Loucy (cell line): ENCODE data around the gene AGTRAP.

Source experiments
- H2AFZ ChIP-seq: fragments of 200-600 bp; sonication (generic); 2 replicates; pipeline ENCODE4 v1.6.0; 2016; ENCODE audit warnings: antibody characterized with exemption, mild to moderate bottlenecking, low read length, moderate library complexity
- H3F3A ChIP-seq: fragments of 200-600 bp; 2 replicates; pipeline ENCODE4 v1.6.0; 2016; ENCODE audit warnings: antibody characterized with exemption, low read depth, mild to moderate bottlenecking
- H3K27me3 ChIP-seq: fragments of 200-600 bp; sonication (generic); 2 replicates; pipeline ENCODE4 v1.6.1; 2014; ENCODE audit warnings: low read length, mild to moderate bottlenecking; ENCODE audit not compliant: insufficient read depth, poor library complexity, severe bottlenecking
- H3K36me3 ChIP-seq: fragments of 200-600 bp; sonication (generic); 2 replicates; pipeline ENCODE4 v1.6.1; 2016; ENCODE audit warnings: low read length; ENCODE audit not compliant: insufficient read depth
- H3K4me1 ChIP-seq: fragments of 200-600 bp; sonication (generic); 2 replicates; pipeline ENCODE4 v1.5.1; 2014; ENCODE audit warnings: low read length, mild to moderate bottlenecking; ENCODE audit not compliant: insufficient read depth, poor library complexity, severe bottlenecking
- H3K4me2 ChIP-seq: fragments of 200-600 bp; sonication (generic); 2 replicates; pipeline ENCODE4 v1.6.0; 2014; ENCODE audit warnings: antibody characterized with exemption, low read length, low read depth, mild to moderate bottlenecking; ENCODE audit not compliant: poor library complexity, severe bottlenecking
- H3K4me3 ChIP-seq: fragments of 200-600 bp; sonication (generic); 2 replicates; pipeline ENCODE4 v1.5.1; 2014; ENCODE audit warnings: low read length, mild to moderate bottlenecking, mixed read lengths; ENCODE audit not compliant: poor library complexity, severe bottlenecking
- H3K79me2 ChIP-seq: fragments of 200-600 bp; sonication (generic); 2 replicates; pipeline ENCODE4 v1.6.1; 2014; ENCODE audit warnings: low read length; ENCODE audit not compliant: insufficient read depth
- H3K9ac ChIP-seq: fragments of 200-600 bp; sonication (generic); 2 replicates; pipeline ENCODE4 v1.6.0; 2014; ENCODE audit warnings: mild to moderate bottlenecking, low read depth, low read length, moderate library complexity; ENCODE audit not compliant: poor library complexity, severe bottlenecking
- H3K9me2 ChIP-seq: fragments of 200-600 bp; sonication (generic); replicated peaks from 2 replicates; pipeline ENCODE4 v1.6.1; 2016; ENCODE audit warnings: low read depth, low read length, mixed read lengths
- H3K9me3 ChIP-seq: fragments of 200-600 bp; sonication (generic); 2 replicates; pipeline ENCODE4 v1.6.1; 2014; ENCODE audit warnings: mild to moderate bottlenecking, antibody characterized with exemption, low read length, low read depth; ENCODE audit not compliant: insufficient read depth
- H4K20me1 ChIP-seq: fragments of 200-600 bp; sonication (generic); 2 replicates; pipeline ENCODE4 v1.6.0; 2014; ENCODE audit warnings: antibody characterized with exemption, low read length, mild to moderate bottlenecking; ENCODE audit not compliant: insufficient read depth, poor library complexity, severe bottlenecking
- EZH2phosphoT487 ChIP-seq: fragments of 200-600 bp; IDR thresholded peaks from 2 replicates; pipeline ENCODE4 v1.6.1; 2018; ENCODE audit warnings: antibody characterized with exemption, mild to moderate bottlenecking, moderate library complexity, borderline replicate concordance
- TF ChIP-seq, protein P1 (sequence below): fragments of 200-600 bp; sonication (generic); conservative IDR thresholded peaks from 2 replicates; pipeline ENCODE4 v1.5.1; 2014; ENCODE audit warnings: mild to moderate bottlenecking, antibody characterized with exemption, low read length

The AGTRAP gene

DNA sequence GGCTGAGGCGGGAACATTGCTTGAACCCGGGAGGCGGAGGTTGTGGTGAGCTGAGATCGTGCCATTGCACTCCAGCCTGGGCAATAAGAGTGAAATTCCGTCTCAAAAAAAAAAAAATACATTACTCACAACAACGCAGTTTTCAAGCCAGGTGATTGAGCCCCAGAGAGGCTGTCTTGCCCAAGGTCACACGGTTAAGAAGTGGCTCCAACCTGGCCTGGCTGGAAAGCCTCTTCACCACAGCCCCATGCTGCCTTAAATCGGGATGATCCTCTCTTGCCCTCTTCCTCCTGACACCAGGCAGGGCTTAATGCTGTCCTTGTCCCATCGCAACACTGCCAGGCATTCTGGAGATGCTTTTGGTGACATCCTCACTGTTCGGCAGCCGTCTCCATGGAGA lies 22.8 kb upstream of the AGTRAP start:
- no peak overlapping the region for H3K9ac ChIP-seq
- no peak for TF ChIP-seq EZH2phosphoT487
- H3K4me1 ChIP-seq = no peaks in the 10 kb centered on the region
- H3F3A ChIP-seq = no peaks in the 10 kb centered on the region
- H3K79me2 ChIP-seq = no peaks in the 10 kb centered on the region
- no peak overlapping the region for H3K4me3 ChIP-seq
- H3K9me3 ChIP-seq = no peaks in the 10 kb centered on the region
- H3K36me3 ChIP-seq = peaks cover 5% of the 10 kb centered on the region; the same call in 1 of the 2 replicates
- H3K9me2 ChIP-seq = no peaks in the 10 kb centered on the region
- H4K20me1 ChIP-seq = no peaks in the 10 kb centered on the region
- H2AFZ ChIP-seq = no peak overlapping the region
- no peak overlapping the region for H3K4me2 ChIP-seq
- H3K27me3 ChIP-seq = no peaks in the 10 kb centered on the region

DNA sequence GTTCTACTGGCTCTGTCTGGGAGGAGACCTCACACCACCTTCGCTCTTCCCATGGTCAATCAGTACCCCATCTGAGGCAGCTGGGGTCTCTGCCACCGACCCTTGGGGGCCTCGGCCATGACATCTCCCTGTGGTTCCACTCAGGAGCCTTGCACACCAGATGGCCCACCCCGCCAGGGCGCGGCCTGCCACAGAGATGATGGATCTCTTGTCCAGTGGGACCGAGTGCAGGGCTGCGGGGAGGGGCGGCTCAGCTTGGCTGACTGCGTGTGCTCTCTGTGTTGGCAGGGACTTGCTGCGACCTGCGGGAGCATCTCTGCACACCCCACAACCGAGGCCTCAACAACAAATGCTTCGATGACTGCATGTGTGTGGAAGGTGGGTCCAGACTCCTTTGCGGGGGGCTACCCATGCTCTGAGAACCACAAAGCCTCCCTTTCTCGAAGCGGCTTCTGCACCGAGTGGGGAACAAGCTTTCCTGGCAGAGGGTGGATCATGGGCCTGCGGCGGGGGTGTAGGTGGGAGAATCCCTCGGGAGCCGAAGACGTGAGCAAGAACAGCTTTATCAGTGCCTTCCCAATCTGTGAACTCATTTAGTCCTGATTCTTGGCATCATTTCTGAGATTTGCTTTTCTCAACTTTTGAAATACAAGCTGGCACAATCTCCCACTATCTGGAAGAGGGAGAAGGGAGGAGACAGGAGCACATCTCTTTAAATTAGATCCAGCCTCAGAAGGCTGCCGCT lies 20.9 kb upstream of the AGTRAP start:
- H4K20me1 ChIP-seq = no peaks in the 10 kb centered on the region
- peaks cover 5% of the 10 kb centered on the region; the same call in 1 of the 2 replicates for H3K36me3 ChIP-seq
- H3K4me3 ChIP-seq = no peak overlapping the region
- H3K4me1 ChIP-seq = peaks cover 10% of the 10 kb centered on the region
- H3K4me2 ChIP-seq = no peak overlapping the region
- no peaks in the 10 kb centered on the region; the same call in 1 of the 2 replicates for H3F3A ChIP-seq
- H3K9me2 ChIP-seq = no peaks in the 10 kb centered on the region
- H3K9ac ChIP-seq = no peak overlapping the region
- H2AFZ ChIP-seq = no peak overlapping the region
- H3K27me3 ChIP-seq = no peaks in the 10 kb centered on the region
- no peaks in the 10 kb centered on the region for H3K9me3 ChIP-seq
- no peak for TF ChIP-seq EZH2phosphoT487
- TF ChIP-seq, protein P1, sequence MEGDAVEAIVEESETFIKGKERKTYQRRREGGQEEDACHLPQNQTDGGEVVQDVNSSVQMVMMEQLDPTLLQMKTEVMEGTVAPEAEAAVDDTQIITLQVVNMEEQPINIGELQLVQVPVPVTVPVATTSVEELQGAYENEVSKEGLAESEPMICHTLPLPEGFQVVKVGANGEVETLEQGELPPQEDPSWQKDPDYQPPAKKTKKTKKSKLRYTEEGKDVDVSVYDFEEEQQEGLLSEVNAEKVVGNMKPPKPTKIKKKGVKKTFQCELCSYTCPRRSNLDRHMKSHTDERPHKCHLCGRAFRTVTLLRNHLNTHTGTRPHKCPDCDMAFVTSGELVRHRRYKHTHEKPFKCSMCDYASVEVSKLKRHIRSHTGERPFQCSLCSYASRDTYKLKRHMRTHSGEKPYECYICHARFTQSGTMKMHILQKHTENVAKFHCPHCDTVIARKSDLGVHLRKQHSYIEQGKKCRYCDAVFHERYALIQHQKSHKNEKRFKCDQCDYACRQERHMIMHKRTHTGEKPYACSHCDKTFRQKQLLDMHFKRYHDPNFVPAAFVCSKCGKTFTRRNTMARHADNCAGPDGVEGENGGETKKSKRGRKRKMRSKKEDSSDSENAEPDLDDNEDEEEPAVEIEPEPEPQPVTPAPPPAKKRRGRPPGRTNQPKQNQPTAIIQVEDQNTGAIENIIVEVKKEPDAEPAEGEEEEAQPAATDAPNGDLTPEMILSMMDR = no peak
- H3K79me2 ChIP-seq = no peaks in the 10 kb centered on the region

DNA sequence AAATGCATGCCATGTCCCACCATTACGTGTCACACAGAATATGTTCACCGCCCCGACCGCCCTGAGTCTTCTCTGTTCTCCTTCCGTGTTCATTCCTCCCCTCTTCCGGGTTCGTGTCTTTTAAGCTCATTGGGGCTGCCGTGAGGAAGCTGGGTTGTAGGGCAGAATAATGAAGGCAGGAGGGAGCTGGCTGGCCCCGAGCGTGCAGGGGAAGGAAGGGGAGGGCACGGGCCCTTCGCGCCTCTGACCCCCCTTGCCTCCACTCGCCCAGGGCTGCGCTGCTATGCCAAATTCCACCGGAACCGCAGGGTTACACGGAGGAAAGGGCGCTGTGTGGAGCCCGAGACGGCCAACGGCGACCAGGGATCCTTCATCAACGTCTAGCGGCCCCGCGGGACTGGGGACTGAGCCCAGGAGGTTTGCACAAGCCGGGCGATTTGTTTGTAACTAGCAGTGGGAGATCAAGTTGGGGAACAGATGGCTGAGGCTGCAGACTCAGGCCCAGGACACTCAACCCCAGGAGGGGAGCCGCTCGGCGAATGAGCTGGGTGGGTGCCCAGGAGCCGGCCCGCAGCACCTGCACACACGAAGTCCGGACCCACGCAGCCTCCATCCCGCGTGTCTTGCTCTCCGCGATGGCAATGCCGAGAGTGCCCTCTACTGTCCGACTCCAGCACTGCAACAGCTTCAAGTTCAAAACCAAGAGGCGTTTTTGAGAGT lies 16.5 kb upstream of the AGTRAP start:
- Histone ChIP-seq H3K79me2 (no peaks in the 10 kb centered on the region), H3K9me3 (no peaks in the 10 kb centered on the region)
- TF ChIP-seq, protein P1 = peak; percentile 99
- no peak for TF ChIP-seq EZH2phosphoT487

More for the DNA sequence above, 16.5 kb upstream of the AGTRAP start:
- no peaks in the 10 kb centered on the region; the same call in 1 of the 2 replicates for H3F3A ChIP-seq
- peak overlapping the region; percentile 75 for H3K4me3 ChIP-seq
- H3K27me3 ChIP-seq = no peaks in the 10 kb centered on the region
- peak overlapping the region; percentile 80 for H2AFZ ChIP-seq
- H3K9me2 ChIP-seq = no peaks in the 10 kb centered on the region
- H4K20me1 ChIP-seq = no peaks in the 10 kb centered on the region
- peaks cover 12% of the 10 kb centered on the region for H3K4me1 ChIP-seq
- H3K36me3 ChIP-seq = no peaks in the 10 kb centered on the region
- peak overlapping the region; percentile 83 for H3K4me2 ChIP-seq
- peak overlapping the region; percentile 76 for H3K9ac ChIP-seq
